Epidermal melanocyte (primary cell): Measurements from ENCODE around the gene KCNH1.

Source experiments
- DNase-seq: peaks from one replicate; pipeline ENCODE4 v3.0.0; 2011; ENCODE audit warnings: low spot score; ENCODE audit not compliant: insufficient read length

Gene KCNH1

DNA sequence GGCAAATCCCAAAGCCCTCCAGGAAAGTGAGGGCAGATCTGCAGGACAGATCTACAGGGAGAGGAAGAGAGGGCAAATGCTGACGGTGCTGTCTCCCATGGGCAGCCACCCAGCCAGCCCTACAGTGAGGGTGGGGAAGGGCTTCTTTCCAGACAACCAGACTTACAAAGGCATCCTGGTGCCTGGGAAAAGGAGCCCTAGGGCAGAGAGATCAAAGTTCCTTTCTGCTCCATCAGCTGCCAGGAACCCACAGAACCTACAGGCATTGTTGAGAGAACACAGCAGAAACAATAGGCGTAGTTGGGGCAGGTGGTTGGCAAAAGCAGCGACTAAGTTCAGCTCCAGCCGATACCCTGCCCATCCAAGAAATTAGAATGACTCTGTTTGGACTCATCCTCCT is 332.4 kb downstream of the KCNH1 start:
- DNase-seq, result no peak

DNA sequence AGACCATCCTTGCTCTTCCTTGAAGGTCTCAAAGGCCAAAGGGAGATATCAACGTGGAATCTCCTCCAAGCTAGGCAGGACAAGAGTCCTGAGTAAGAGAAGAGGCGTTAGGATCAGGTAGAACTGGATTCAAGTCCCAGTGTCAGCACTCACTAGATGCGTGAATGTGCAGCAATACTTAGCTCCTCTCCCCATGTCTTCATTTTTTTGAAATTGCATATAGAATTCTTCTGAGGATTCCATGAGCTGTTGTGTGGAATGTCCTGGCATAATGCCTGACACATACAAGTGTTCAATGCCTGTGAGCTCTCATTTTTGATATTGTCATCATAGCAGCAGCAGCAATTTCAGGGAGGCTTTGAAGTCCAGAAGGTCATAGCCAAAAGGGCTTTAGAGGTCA is 333.2 kb downstream of the KCNH1 start:
- DNase-seq, result no peak

DNA sequence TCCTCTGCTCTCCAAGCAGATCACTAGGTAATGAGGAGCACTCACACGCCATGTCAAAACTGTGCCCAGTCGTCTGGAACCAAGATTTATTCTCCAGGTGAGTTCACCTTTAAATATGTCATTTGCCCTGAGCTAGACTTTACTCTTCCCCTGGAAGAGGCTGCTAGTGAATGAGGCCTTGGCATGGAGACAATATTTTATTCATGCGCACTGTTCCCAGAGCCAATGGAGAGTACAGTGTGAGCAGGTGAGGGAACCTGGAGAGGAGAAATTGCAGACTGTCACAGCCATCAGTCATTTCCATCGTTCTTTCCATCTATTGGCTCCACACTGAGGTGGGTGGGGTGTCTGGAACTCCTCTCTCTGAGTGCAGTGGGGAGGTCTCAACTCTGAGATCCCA is 333.6 kb downstream of the KCNH1 start:
- no peak for DNase-seq

DNA sequence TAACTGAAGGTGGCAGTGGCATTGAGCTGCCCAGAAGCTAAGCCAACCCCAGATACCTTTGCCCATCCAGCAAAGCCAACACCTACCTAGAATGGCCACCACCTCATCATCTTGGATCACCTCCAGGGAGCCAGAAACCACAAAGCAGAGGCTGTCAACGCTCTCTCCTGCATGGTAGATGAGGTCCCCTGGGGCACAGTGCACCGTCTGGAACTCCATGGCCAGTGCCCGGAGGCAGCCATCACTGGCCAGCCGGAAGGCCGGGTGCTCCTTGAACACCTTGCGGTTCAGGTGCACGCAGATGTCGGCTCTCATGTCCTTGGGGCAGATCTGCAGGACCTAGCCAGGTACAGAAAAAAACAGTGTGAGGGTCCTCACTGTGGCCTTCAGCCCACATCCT is 336.5 kb downstream of the KCNH1 start:
- no peak for DNase-seq

DNA sequence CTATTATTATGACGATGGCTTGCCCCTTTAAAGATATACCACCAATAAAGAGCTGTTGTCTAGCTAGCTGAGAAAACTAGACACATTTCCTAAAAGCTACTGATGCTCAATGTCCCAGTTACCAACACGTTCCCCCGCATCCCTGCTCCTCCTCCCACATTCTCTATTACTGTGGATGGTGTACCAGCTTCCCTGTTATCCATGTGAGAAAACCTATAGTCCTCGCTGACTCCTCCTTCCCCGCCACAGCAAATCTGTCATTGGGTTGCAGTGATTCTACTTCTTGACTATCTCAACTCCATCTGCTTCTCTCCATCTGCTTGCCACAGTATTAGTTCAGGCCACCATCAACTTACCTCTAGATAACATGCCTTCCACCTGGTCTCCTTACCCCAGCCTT is 337.5 kb downstream of the KCNH1 start:
- DNase-seq, result no peak

DNA sequence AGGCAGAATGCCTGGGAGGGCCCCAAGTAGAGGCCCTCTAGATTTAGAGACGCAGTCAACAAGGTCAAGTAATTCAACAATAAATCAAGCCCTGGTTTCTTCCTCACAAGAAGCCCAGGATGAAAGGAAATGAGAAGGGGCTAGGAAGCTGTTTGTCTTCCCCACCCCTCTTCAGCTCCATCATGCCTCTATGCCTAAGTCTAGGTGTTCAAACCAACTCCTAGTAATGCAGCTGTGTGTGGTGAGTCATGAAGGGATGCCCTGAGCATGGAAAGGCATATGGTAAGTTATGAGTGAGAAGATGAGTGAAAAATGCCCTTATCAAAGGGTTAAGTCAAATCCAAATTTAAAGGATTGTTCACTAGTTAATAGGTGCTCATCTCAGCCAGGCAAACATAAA is 339.5 kb downstream of the KCNH1 start:
- DNase-seq, result no peak

DNA sequence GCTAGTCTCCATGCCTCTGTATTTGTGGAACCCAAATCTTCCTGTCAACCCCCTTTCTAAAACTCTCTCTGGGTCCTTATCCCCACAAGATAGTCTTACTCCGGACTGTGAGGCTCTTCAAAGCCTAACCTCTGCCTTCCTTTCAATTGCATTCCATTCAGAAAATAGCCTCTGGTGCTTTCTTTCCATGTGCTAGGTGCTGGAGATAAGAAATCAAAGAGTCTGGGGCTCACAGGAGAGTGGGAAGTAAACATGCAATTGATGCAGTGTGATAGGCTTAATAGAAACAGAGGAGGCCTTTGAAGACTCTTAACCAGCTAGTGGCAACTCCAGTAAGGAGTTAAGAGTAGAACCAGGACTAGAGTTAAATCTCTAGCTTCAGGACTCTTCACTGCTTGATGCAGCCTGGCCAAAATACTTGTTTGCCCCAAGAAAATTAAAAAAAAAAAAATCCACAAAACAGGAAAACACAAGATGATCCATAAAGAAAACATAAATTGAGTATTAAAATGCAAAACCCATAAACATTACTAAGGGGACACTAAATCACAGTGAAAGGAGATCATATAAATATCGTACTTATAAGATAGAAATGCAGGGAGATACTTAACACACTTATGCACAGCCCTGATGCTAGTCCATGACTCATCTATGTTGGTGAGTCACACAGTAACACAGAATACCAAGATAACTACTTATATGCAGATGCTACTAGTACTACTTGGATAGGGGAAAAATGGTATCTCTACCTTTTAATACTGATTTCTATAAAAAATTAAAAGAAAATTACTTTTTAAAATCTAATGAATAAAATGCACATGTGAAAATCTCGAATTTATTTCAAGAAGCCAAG is 341.5 kb downstream of the KCNH1 start:
- DNase-seq, result peak; percentile 71

DNA sequence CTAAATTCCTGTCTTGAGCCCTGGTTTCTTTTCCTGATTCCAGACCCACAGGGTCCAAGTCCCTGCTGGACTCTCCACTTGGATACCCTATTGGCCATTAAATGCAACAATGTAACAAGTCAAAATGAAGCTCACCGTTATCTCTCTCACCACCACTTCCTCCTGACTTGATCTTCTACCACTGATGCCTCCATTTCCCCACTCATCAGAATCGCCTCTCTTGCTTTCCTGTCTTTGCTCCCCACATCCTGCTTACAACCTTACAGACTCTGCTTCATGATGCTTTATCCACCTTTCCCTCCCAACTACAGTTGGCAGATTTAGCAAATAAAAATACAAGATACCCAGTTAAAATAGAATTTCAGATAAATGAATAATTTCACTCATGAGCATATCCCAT is 343.8 kb downstream of the KCNH1 start:
- no peak for DNase-seq

DNA sequence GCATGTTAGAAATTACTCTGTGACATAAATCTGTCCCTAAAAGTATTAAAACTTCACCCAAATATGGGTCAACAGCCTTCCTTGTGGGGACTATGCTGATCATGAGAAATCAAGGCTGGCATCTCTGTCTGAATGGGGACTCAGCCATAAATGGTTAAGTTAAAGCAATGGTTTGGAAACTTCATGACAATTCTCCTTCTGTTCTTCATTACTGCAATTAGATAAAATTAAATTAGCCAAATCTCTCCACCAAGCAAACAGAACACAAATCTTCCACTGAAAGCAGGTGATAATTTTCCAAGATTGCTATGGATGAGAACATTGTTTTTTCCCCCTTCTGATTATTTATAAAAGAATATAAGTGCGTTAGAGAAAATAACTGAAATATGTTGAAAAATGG is 346.1 kb downstream of the KCNH1 start:
- DNase-seq, result no peak

DNA sequence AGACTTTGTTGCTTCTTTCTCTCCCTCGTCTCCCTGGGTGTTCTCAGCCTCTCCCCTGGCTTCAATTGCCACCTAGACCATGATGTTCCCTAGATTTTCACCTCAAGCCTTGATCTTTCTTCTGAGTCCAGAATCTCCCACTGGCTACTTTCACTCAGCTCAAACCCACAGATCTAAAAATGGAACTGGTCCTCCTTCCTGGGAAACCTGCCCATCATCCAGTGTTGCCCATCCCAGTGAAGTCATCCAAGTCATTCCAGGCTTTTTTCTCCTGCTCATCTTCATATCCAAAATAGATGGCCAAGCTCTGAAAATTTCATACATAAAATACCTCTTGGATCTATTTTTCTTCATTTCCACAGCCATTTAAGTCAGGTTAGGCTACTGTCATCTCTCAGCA is 347.4 kb downstream of the KCNH1 start:
- no peak for DNase-seq

DNA sequence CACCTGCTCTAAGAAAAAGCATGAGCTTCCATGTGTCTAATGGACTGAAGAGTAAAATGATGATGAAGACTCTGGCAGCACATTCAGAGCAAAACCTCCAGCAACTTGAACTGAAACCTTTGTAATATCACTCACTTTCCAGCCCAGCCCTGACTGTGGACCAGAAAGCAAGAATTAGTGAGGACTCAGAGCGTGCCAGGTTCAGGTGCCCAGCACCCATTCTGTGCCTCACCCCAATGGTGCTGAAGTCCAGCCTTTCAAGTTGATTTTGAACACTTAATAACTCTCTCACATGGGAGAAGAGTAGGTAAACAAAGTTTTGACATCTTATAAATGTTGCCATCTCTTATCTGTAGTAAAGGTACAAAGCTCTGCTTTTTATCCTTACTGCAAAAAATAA is 350.0 kb downstream of the KCNH1 start:
- DNase-seq, result no peak

DNA sequence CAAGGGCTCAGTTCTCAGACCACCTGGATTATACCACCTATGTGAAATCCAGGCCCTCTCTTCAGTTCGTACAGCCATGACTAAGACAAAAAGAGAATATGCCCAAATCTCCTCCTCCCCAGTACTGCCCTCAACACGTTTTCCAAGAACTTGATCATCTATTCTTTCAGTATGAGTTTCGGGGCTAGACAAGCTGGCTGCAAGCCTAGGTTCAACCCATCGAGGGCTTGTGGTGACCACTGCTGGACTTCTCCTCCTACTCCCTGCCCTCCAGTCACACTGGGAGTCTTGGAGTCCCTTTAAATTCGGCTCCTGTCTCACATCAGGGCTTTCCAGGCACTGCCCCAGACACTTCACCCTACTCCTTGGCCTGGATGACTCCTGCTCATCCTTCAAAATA is 352.3 kb downstream of the KCNH1 start:
- no peak for DNase-seq

DNA sequence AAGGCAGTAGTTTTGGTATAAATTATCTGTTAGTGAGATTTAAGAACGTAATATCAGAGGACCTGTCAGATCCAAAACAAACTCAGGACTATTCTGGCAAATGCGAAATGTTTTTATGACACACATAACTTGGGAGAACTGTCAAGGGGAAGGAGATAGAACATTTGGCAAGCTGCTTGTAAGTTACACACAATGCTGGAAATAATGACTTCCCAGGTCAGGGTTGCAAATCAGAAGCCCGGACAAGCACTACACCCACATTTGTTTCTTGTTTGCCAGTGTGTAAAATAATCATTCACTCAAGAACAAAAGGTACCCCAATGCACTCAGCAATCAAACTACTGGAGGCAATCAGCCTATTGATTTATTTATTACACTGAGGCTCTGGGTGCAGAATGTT is 354.7 kb downstream of the KCNH1 start:
- no peak for DNase-seq

DNA sequence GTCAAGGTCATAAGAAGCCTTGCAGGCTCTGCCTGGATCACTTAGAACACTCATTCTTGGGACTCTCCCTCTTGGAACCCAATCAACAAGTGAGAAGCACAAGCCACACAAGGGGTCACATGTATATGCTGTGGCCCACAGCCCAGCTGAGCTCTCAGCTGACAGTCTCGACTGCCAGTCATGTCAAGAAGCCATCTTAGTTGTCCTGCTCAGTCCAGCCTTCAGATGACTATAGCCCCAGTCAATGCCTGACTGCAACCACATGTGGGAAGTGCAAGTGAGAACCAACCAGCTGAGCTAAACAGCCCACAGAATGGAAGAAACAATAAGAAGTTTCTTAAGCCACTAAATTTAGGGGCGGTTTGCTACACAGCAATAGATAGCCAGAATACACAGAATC is 356.0 kb downstream of the KCNH1 start:
- no peak for DNase-seq

DNA sequence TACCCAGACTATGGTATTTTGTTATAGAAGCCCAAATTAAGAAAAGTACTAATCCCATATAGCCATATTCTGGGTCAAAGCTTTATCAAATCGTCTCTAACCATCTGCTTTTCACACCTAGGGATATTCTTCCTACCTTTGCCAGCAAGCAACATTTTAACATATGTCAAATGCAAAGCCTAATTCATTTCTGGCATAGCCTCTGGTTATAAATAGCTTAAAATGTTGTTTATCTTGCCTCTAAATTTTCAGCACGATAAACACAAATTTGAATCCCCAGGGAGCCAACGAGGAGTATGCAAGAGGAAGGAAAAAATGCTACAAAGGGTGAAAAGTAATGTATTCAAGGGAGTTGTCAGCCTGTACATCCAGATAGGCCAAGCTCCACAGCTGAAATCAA is 357.2 kb downstream of the KCNH1 start:
- no peak for DNase-seq

DNA sequence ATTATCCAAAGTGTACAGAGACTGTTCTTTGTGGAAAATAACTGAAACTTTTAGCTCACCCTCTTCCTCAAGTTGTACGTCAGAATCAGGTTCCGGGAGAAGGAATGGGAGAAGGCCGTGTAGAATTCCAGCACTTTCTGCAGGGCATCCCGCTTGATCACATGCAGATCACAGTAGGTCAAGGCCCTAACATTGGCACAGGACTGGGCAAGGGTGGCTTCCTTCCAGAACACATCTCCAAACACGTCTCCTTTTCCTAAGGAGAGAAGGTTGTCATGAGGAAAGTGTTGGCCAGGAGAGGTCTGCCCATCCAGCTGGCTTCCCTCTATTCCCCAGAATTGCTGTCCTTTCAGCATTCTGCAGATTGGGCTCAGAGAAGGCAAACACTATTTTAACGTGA is 358.7 kb downstream of the KCNH1 start:
- no peak for DNase-seq

DNA sequence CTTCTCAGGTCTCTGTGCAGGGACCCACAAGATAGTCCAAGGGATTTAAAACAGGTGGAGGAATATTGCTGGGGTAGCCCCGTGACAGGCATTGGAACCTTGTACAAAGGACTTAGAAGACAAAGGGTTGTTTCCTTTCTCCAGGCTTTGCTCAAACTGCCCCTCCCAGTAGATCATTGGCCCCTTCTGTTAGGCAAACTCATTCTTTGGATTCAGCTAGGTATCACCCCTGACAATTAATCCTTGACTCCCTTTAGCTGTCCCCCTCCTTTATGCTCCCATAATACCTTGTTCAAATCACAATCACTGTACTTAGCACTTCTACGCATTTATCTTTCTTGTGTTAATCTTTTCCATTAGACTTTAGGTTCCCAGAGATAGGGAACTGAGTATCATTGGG is 360.5 kb downstream of the KCNH1 start:
- DNase-seq, result no peak

DNA sequence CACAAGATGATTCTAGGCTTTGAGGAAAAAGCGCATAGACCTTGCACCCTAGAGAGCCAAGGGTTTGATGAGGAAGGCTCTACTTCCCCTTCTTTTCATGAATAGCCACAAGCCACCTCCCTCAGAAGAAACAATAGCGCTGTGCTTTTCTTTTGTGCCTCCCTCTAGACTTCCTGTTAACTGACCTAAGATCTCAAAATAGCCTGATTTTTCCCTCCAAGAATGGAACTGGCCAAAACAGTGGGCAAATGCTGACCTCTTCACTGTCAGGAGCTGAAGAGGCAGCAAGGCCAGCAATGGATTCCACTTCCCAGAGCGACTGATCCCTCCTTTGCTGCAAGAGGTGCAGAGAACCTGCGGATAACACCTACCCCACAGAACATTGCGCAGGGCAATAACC is 362.8 kb downstream of the KCNH1 start:
- DNase-seq, result no peak

DNA sequence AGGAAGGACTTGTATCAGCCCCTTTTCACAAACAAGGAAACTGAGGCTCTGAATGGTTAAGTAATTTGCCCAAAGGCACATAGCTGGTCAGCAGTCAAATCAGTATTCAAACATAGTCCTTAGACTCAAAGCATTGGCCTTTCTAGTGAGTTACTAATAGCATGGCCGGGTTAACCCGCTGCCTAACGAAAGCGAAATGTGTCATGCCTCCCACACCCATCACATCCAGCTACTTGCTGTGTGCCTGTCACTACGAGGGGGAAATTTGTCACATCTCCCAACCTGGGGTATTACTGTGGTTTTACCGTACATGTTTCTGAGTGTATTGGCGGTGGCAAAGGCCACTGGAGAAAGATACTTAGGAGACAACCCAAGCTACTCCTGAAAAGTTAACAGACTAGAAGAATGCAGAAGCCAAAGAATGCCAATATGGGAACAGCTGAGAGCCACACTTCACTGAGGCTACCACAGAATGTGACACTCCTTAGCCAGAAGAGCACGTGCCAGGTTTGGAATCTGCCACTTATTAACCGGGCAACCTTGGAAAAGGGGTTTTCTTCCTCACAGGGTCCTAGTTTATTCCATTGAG is 363.5 kb downstream of the KCNH1 start:
- no peak for DNase-seq

DNA sequence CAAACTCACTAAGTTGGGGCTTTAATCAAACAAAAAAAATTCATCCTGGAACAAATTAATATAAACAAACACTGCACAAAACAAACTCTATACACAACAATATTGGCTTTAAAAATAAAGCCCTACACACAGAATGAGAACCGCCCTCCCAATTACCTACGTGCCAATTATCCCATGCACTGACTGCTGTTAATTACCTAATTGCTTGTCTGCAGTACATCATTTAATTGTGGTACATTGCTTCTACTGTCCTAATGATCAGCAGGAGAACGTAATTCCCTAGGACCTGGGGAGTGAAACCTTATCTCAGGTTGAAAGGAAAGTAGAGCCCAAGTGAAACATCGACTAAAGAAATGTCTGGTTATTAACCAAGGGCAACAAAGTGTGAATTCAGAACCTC is 364.5 kb downstream of the KCNH1 start:
- DNase-seq, result no peak

DNA sequence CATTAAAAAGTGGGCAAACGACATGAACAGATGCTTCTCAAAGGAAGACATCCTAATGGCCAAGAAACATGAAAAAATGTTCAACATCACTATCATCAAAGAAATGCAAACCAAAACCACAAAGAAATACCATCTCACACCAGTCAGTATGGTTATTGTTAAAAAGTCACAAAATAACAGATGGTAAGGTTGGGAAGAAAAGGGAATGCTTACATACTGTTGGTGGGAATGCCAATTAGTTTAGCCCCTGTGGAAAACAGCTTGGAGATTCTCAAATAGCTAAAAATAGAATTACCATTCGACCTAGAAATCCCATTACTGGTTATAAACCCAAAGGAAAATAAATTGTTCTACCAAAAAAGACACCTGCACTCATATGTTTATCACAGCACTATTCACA is 369.4 kb downstream of the KCNH1 start:
- no peak for DNase-seq

DNA sequence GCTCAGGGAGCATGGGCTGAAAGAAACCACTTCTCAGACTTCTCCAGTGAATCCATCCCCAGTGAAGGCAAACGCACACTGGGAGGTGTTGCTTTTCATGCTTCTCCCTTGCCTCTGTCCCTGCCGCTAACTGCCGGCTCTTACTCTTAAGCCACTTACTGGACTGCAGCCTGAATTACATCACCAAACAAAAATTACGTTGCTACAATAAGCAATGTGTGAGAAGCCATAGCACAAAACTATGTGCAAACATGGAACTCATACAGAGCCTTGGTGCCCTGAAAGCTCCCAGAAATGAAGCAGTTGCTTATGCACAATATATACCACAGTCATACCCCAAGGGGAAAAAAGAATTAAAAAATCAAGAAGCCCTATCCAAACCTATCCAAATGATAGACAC is 375.2 kb downstream of the KCNH1 start:
- no peak for DNase-seq

DNA sequence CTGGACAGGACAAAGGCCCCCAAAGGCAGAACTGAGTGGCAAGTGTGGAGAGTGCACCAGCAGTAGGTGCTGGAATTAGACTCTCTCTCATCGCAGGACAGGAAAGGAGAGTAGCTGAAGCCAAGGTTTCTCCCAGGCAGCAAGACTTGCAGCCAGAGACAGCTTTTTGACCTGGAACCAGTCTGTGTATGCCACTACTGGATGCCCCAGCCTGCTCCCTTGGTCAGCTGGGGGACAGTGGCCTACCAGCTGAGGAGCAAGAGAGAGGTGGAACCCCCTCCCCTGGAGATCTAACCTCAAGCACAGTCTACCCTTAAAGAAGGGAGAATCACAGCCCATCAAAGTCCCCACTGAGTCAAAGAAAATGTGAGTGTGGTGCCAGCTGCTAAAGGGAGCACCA is 375.7 kb downstream of the KCNH1 start:
- no peak for DNase-seq
